ENCODE results near the gene DERL2. TPM values are rescaled to one million over a fixed set of nuclear protein-coding genes. Genes with fewer than 3 reads are reported as not detected.

Gene DERL2
- total RNA-seq, 1 donor from 2014 or later, result 79.4 TPM

DNA sequence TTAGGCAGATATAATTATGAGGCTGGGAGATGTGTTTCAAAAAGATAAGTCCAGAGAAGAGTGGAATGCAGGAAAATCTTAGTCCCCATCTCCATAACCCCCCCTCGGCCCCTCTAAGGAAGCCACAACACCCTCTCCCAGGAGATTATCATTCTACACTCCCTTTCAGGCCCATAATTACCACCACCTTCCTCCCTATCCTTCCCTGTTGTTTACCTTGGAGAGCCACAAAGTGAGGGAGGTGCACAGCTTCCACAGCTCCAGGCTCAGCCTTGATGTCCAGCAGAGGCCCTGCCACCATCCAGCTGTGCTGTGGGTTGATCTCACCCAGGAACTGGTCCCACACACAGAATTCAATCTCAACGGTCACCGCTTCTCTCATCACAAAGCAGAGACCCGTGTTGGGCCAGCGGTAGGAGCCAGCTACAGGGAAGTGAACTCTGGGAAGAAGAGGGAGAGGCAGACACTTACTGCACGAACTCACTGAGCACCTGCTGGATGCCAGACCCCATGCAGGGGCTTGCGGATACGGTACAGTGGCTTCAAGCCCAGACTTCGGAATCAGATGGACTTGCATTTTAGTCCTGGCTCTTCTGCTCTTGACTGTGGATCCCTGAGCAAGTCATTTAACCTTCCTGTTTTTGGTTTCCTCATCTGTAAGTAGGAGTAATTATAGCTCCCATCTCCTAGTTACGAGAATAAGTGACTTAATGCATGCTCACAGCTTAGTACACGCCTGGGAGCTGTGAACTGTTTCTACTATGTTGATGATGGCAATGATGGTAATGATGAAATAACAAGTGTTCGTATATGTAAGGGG lies 44.5 kb upstream of the DERL2 start:
- Mint-ChIP-seq H3K4me1 (ENCODE audit: unreplicated experiment) (peaks cover 16% of the 10 kb centered on the region), H3K36me3 (no peaks in the 10 kb centered on the region), H3K9me3 (no peaks in the 10 kb centered on the region), H3K4me3 (no peak overlapping the region), H3K27me3 (no peaks in the 10 kb centered on the region), H3K27ac (no peak overlapping the region)
- DNase-seq (ENCODE audit: extremely low spot score, unreplicated experiment), result no peak
- no peak for TF ChIP-seq CTCF (conservative IDR thresholded peaks at IDR 0.05)

GRCh38 chr17:5527601-5528250 lies 41.7 kb upstream of the DERL2 start:
- no peaks in the 10 kb centered on the region for H3K36me3 Mint-ChIP-seq
- peaks cover 16% of the 10 kb centered on the region for H3K4me1 Mint-ChIP-seq (ENCODE audit: unreplicated experiment)
- H3K4me3 Mint-ChIP-seq, result no peak overlapping the region
- H3K27me3 Mint-ChIP-seq, result no peaks in the 10 kb centered on the region
- peak overlapping the region; percentile 85 for H3K27ac Mint-ChIP-seq
- H3K9me3 Mint-ChIP-seq, result no peaks in the 10 kb centered on the region
- no peak for TF ChIP-seq CTCF (conservative IDR thresholded peaks at IDR 0.05)
- DNase-seq (ENCODE audit: extremely low spot score, unreplicated experiment), result no peak

- no peaks in the 10 kb centered on the region for H3K36me3 Mint-ChIP-seq
- no peak for TF ChIP-seq CTCF (conservative IDR thresholded peaks at IDR 0.05)
- peak overlapping the region; percentile 85 for H3K27ac Mint-ChIP-seq
- H3K9me3 Mint-ChIP-seq, result no peaks in the 10 kb centered on the region
- no peak overlapping the region for H3K4me3 Mint-ChIP-seq
- peaks cover 16% of the 10 kb centered on the region for H3K4me1 Mint-ChIP-seq (ENCODE audit: unreplicated experiment)
- H3K27me3 Mint-ChIP-seq, result no peaks in the 10 kb centered on the region
- DNase-seq (ENCODE audit: extremely low spot score, unreplicated experiment), result no peak
Observed at GRCh38 chr17:5526821-5527598, 41.0 kb upstream of the DERL2 start.

- Mint-ChIP-seq H3K9me3 (no peaks in the 10 kb centered on the region), H3K27ac (no peak overlapping the region), H3K4me1 (ENCODE audit: unreplicated experiment) (peaks cover 16% of the 10 kb centered on the region), H3K36me3 (no peaks in the 10 kb centered on the region), H3K27me3 (peaks cover under 1% of the 10 kb centered on the region), H3K4me3 (no peak overlapping the region)
- no peak for TF ChIP-seq CTCF (conservative IDR thresholded peaks at IDR 0.05)
- DNase-seq (ENCODE audit: extremely low spot score, unreplicated experiment), result no peak
Observed at GRCh38 chr17:5523249-5523648, 37.3 kb upstream of the DERL2 start.

- no peaks in the 10 kb centered on the region for H3K9me3 Mint-ChIP-seq
- H3K4me3 Mint-ChIP-seq, result no peak overlapping the region
- peaks cover 8% of the 10 kb centered on the region for H3K27me3 Mint-ChIP-seq
- no peak overlapping the region for H3K27ac Mint-ChIP-seq
- DNase-seq (ENCODE audit: extremely low spot score, unreplicated experiment), result no peak
- H3K4me1 Mint-ChIP-seq (ENCODE audit: unreplicated experiment), result peaks cover 15% of the 10 kb centered on the region
- no peak for TF ChIP-seq CTCF (conservative IDR thresholded peaks at IDR 0.05)
- H3K36me3 Mint-ChIP-seq, result no peaks in the 10 kb centered on the region
Observed at GRCh38 chr17:5522476-5522875, 36.5 kb upstream of the DERL2 start.

Measured in type B pancreatic cell (in vitro differentiated cells).